Calu3 (cell line): ENCODE results near the gene OR10J5. TPM values are rescaled to one million over a fixed set of nuclear protein-coding genes. Genes with fewer than 3 reads are reported as not detected.
A peak's percentile ranks its signal among the peaks of the same experiment; 100 is the strongest.

ENCODE experiments used
- BruUV-seq: library from RNA; stranded (reverse); fragments of 400-500 nt; replicated peaks from 2 replicates; lab custom pipeline; 2021; lab: Mats Ljungman, UMichigan
- CTCF ChIA-PET: fragments of 300-600 bp; sonication (Branson Sonifier 250); formaldehyde crosslinking; loops from one replicate; lab custom pipeline; 2022; ENCODE audit warnings: antibody characterized with exemption; lab: Charles Lee
- DNase-seq: peaks from one replicate; pipeline ENCODE4 v3.0.0; 2022
- H3K27ac Mint-ChIP-seq: one replicate; pipeline ENCODE4 v1.8.0; 2022; ENCODE audit warnings: mixed read lengths; ENCODE audit not compliant: unreplicated experiment
- H3K27me3 Mint-ChIP-seq: one replicate; pipeline ENCODE4 v1.8.0; 2022; ENCODE audit warnings: mixed read lengths; ENCODE audit not compliant: unreplicated experiment
- H3K36me3 Mint-ChIP-seq: one replicate; pipeline ENCODE4 v1.8.0; 2022; ENCODE audit warnings: mild to moderate bottlenecking, moderate library complexity, mixed read lengths; ENCODE audit not compliant: insufficient read depth, unreplicated experiment
- H3K4me1 Mint-ChIP-seq: one replicate; pipeline ENCODE4 v1.8.0; 2022; ENCODE audit warnings: mild to moderate bottlenecking, low read depth, mixed read lengths; ENCODE audit not compliant: unreplicated experiment
- H3K4me3 Mint-ChIP-seq: one replicate; pipeline ENCODE4 v1.8.0; 2022; ENCODE audit warnings: mild to moderate bottlenecking, low read depth, moderate library complexity, mixed read lengths; ENCODE audit not compliant: unreplicated experiment
- H3K9me3 Mint-ChIP-seq: one replicate; pipeline ENCODE4 v1.8.0; 2022; ENCODE audit warnings: low read depth, mixed read lengths; ENCODE audit not compliant: unreplicated experiment
- intact Hi-C: fragments of 100-400 bp; cut with micrococcal nuclease; formaldehyde crosslinking; loops from one replicate; pipeline ENCODE4 v1.10.0; 2022; ENCODE audit not compliant: unreplicated experiment
- total RNA-seq: library from RNA; stranded (reverse); gene quantifications from 2 replicates; pipeline ENCODE4 v1.2.3, GENCODE V29; 2022
- TF ChIP-seq, protein P1 (sequence below): fragments of 200-600 bp; IDR thresholded peaks from one replicate; pipeline ENCODE4 v1.8.0; 2022; ENCODE audit warnings: antibody characterized with exemption; ENCODE audit not compliant: unreplicated experiment

Gene OR10J5
- total RNA-seq, 1 experiment from 2014 or later: not detected

DNA sequence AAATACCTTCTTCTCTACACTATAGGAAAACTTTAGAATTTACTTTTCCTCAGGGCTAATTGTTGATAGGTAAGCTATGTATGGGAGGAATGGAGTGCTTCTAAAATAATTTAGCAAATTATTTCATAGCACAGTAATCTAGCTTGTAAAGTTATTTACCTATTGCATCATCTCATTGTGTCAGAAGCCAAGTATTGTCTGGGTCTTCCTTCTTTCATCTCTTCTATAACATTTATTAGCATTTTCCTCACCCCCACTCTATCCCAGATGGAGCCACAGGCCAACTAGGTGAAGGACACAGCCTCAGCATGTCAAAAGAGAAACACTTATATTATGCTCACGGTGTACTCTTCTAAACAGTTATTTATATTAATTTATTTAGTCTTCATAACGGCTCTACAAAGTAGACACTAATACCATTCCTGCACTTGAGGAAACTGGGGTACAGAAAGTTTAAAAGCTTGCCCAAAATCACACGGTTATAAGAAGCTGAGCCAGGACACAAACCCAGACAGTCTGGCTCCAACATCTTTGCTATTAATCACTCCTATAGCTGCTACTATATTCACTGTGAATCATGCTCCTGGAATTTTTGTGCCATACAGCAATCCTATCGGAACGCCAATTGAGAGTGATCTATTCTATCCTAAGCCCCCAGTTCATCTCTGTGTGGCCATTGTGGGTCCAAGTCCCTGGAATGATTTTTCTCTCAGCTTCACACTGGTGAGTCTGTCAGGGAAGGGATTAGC is 43.1 kb downstream of the OR10J5 start:
- H3K27me3 Mint-ChIP-seq: no peaks in the 10 kb centered on the region
- H3K4me3 Mint-ChIP-seq: no peak overlapping the region
- BruUV-seq: no TSS peak
- H3K36me3 Mint-ChIP-seq: no peaks in the 10 kb centered on the region
- intact Hi-C loops: no loop called here
- TF ChIP-seq, protein P1, sequence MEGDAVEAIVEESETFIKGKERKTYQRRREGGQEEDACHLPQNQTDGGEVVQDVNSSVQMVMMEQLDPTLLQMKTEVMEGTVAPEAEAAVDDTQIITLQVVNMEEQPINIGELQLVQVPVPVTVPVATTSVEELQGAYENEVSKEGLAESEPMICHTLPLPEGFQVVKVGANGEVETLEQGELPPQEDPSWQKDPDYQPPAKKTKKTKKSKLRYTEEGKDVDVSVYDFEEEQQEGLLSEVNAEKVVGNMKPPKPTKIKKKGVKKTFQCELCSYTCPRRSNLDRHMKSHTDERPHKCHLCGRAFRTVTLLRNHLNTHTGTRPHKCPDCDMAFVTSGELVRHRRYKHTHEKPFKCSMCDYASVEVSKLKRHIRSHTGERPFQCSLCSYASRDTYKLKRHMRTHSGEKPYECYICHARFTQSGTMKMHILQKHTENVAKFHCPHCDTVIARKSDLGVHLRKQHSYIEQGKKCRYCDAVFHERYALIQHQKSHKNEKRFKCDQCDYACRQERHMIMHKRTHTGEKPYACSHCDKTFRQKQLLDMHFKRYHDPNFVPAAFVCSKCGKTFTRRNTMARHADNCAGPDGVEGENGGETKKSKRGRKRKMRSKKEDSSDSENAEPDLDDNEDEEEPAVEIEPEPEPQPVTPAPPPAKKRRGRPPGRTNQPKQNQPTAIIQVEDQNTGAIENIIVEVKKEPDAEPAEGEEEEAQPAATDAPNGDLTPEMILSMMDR: no peak
- H3K4me1 Mint-ChIP-seq: peaks cover 33% of the 10 kb centered on the region
- CTCF ChIA-PET: no interaction called here
- peak overlapping the region; percentile 9 for H3K27ac Mint-ChIP-seq
- no peak for DNase-seq
- peaks cover 3% of the 10 kb centered on the region for H3K9me3 Mint-ChIP-seq

Other genes starting within 250 kb of the OR10J5 start
- gene FCER1A, start 233.7 kb downstream of the OR10J5 start, total RNA-seq: not detected in 2 replicates
- not detected in 2 replicates for gene OR10J4, start 103.8 kb downstream of the OR10J5 start, total RNA-seq
- gene OR10J1, start 96.3 kb downstream of the OR10J5 start, total RNA-seq: not detected in 2 replicates
- gene APCS, start 51.8 kb upstream of the OR10J5 start, total RNA-seq: 0.66 TPM in 1 of 2 replicates, not detected in the other
- 0.80 and 3.6 TPM in 2 replicates for gene CRP, start 178.6 kb upstream of the OR10J5 start, total RNA-seq
- gene DUSP23, start 245.0 kb upstream of the OR10J5 start, total RNA-seq: 5.7 and 10.6 TPM in 2 replicates